Fibroblast of lung (primary cell): ENCODE results near the gene HAL.

ENCODE experiments used
- CTCF ChIP-seq, 2 donors: IDR thresholded peaks in 1 of 2; conservative IDR thresholded peaks in 1 of 2; 1 replicate in 1 of 2; 2 replicates in 1 of 2; pipeline ENCODE4 v1.5.1; 2011 to 2012; ENCODE audit warnings: low read length in 2 of 2, control low read depth in 1 of 2, inconsistent platforms in 1 of 2, low read depth in 1 of 2, mild to moderate bottlenecking in 1 of 2
- EZH2 ChIP-seq: IDR thresholded peaks from 2 replicates; pipeline ENCODE4 v1.5.1; 2012; ENCODE audit warnings: low read length, control low read depth, mild to moderate bottlenecking; ENCODE audit errors: missing control alignments

DNA sequence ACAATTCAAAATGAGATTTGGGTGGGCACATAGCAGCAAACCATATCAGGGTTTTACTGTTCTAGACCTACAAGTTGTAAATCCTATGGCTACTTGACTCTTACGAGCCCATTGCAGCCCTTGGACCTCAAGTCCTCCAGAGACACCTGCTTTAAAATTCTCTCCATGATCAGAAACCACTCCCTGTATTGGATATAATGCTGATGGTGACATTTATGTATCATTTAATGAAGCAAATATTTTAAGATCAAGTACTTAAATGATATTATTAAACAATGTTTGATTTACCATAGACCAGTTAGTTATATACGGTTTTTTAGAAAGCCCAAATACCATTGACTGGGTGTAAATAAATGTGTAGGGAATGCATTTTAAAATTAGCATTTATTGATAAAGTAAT lies 28.8 kb downstream of the HAL start:
- no peak for TF ChIP-seq CTCF (conservative IDR thresholded peaks at IDR 0.05 in 1 of 2, IDR thresholded peaks at IDR 0.05 in 1 of 2; ENCODE audit: low read depth in 1 of 2, low read length in 2 of 2)
- no peak for TF ChIP-seq EZH2
